IPS DF 6.9 (cell line): Measurements from ENCODE around the gene ATF3.

Experiments used
- DNase-seq: peaks from one replicate; pipeline ENCODE4 v3.0.0-alpha.2; 2013; ENCODE audit warnings: low read depth, low spot score
- H3K27ac ChIP-seq: one replicate; pipeline ENCODE4 v1.5.1; 2013; ENCODE audit warnings: low read length, control low read depth
- H3K27me3 ChIP-seq: 2 replicates; pipeline ENCODE4 v1.6.1; 2013; ENCODE audit warnings: mild to moderate bottlenecking, low read length; ENCODE audit not compliant: control insufficient read depth, insufficient read depth
- H3K36me3 ChIP-seq: 2 replicates; pipeline ENCODE4 v1.6.1; 2013; ENCODE audit warnings: low read length; ENCODE audit not compliant: control insufficient read depth, insufficient read depth
- H3K4me1 ChIP-seq: 2 replicates; pipeline ENCODE4 v1.6.1; 2013; ENCODE audit warnings: low read length; ENCODE audit not compliant: control insufficient read depth, insufficient read depth
- H3K4me3 ChIP-seq: 2 replicates; pipeline ENCODE4 v1.5.1; 2013; ENCODE audit warnings: mild to moderate bottlenecking, low read length
- H3K9me3 ChIP-seq: 2 replicates; pipeline ENCODE4 v1.6.1; 2013; ENCODE audit warnings: low read length, inconsistent platforms; ENCODE audit not compliant: control insufficient read depth, insufficient read depth
- WGBS: extraction: QIAGEN DNeasy Blood & Tissue Kit; methylation state at CpG from one replicate; pipeline ENCODE4 v1.1.7; 2013; ENCODE audit warnings: mixed read lengths, missing lambda C conversion rate; ENCODE audit not compliant: insufficient read length, insufficient coverage; 5-methylcytosine and 5-hydroxymethylcytosine counted together

ATF3 gene

GRCh38 chr1:212587016-212587887, 21.3 kb upstream of the ATF3 start:
- DNase-seq: no peak
- Histone ChIP-seq H3K4me3 (no peak overlapping the region), H3K27ac (no peak overlapping the region), H3K27me3 (no peaks in the 10 kb centered on the region), H3K4me1 (peaks cover 2% of the 10 kb centered on the region; the same call in 1 of the 2 replicates), H3K36me3 (no peaks in the 10 kb centered on the region), H3K9me3 (no peaks in the 10 kb centered on the region)
- WGBS: 100% methylated on average over 3 of the region's 11 CpGs

- no peaks in the 10 kb centered on the region for H3K9me3 ChIP-seq
- no peak for DNase-seq
- H3K27ac ChIP-seq: no peak overlapping the region
- no CpG with 5 or more reads among the region's 13 CpGs for WGBS
- no peaks in the 10 kb centered on the region for H3K36me3 ChIP-seq
- H3K4me3 ChIP-seq: no peak overlapping the region
- no peaks in the 10 kb centered on the region for H3K27me3 ChIP-seq
- H3K4me1 ChIP-seq: peaks cover 2% of the 10 kb centered on the region; the same call in 1 of the 2 replicates
Measured at GRCh38 chr1:212587888-212588510, 20.6 kb upstream of the ATF3 start.

- H3K4me3 ChIP-seq: no peak overlapping the region
- no peaks in the 10 kb centered on the region for H3K36me3 ChIP-seq
- DNase-seq: no peak
- no CpG with 5 or more reads among the region's 3 CpGs for WGBS
- H3K9me3 ChIP-seq: no peaks in the 10 kb centered on the region
- H3K27ac ChIP-seq: no peak overlapping the region
- peaks cover 3% of the 10 kb centered on the region; the same call in 1 of the 2 replicates for H3K4me1 ChIP-seq
- no peaks in the 10 kb centered on the region for H3K27me3 ChIP-seq
Measured at GRCh38 chr1:212589446-212589845, 19.1 kb upstream of the ATF3 start.

GRCh38 chr1:212591922-212592321, 16.6 kb upstream of the ATF3 start:
- no peaks in the 10 kb centered on the region for H3K36me3 ChIP-seq
- no peak overlapping the region for H3K4me3 ChIP-seq
- no peak for DNase-seq
- H3K27me3 ChIP-seq: no peaks in the 10 kb centered on the region
- peaks cover 6% of the 10 kb centered on the region for H3K4me1 ChIP-seq
- no CpG with 5 or more reads among the region's 3 CpGs for WGBS
- no peak overlapping the region for H3K27ac ChIP-seq
- no peaks in the 10 kb centered on the region for H3K9me3 ChIP-seq

- Histone ChIP-seq H3K36me3 (no peaks in the 10 kb centered on the region), H3K27ac (no peak overlapping the region), H3K27me3 (no peaks in the 10 kb centered on the region), H3K4me3 (no peak overlapping the region), H3K9me3 (no peaks in the 10 kb centered on the region), H3K4me1 (peaks cover 4% of the 10 kb centered on the region)
- no peak for DNase-seq
- WGBS: no CpG with 5 or more reads among the region's 3 CpGs
Measured at GRCh38 chr1:212593821-212594251, 14.7 kb upstream of the ATF3 start.

GRCh38 chr1:212594640-212595039, 13.9 kb upstream of the ATF3 start:
- Histone ChIP-seq H3K36me3 (no peaks in the 10 kb centered on the region), H3K9me3 (no peaks in the 10 kb centered on the region), H3K27ac (no peak overlapping the region), H3K4me3 (no peak overlapping the region), H3K4me1 (peaks cover 4% of the 10 kb centered on the region), H3K27me3 (no peaks in the 10 kb centered on the region)
- WGBS: no CpG with 5 or more reads among the region's 3 CpGs
- no peak for DNase-seq

- Histone ChIP-seq H3K4me1 (peaks cover 4% of the 10 kb centered on the region), H3K27me3 (no peaks in the 10 kb centered on the region), H3K36me3 (no peaks in the 10 kb centered on the region), H3K9me3 (no peaks in the 10 kb centered on the region), H3K27ac (no peak overlapping the region), H3K4me3 (no peak overlapping the region)
- no peak for DNase-seq
- no CpG with 5 or more reads among the region's 8 CpGs for WGBS
Measured at GRCh38 chr1:212595229-212595628, 13.3 kb upstream of the ATF3 start.

GRCh38 chr1:212595787-212596714, 12.5 kb upstream of the ATF3 start:
- WGBS: no CpG with 5 or more reads among the region's 8 CpGs
- Histone ChIP-seq H3K4me1 (peaks cover 4% of the 10 kb centered on the region), H3K27ac (no peak overlapping the region), H3K36me3 (no peaks in the 10 kb centered on the region), H3K4me3 (no peak overlapping the region), H3K9me3 (no peaks in the 10 kb centered on the region), H3K27me3 (no peaks in the 10 kb centered on the region)
- no peak for DNase-seq

- DNase-seq: no peak
- no peaks in the 10 kb centered on the region for H3K36me3 ChIP-seq
- no peaks in the 10 kb centered on the region for H3K9me3 ChIP-seq
- no CpG with 5 or more reads among the region's 3 CpGs for WGBS
- no peak overlapping the region for H3K27ac ChIP-seq
- no peaks in the 10 kb centered on the region for H3K27me3 ChIP-seq
- no peak overlapping the region for H3K4me3 ChIP-seq
- peaks cover 4% of the 10 kb centered on the region for H3K4me1 ChIP-seq
Measured at GRCh38 chr1:212596798-212597197, 11.8 kb upstream of the ATF3 start.

- H3K9me3 ChIP-seq: no peaks in the 10 kb centered on the region
- H3K27ac ChIP-seq: no peak overlapping the region
- no peaks in the 10 kb centered on the region for H3K27me3 ChIP-seq
- peaks cover 4% of the 10 kb centered on the region for H3K4me1 ChIP-seq
- H3K4me3 ChIP-seq: no peak overlapping the region
- WGBS: no CpG with 5 or more reads among the region's 4 CpGs
- DNase-seq: no peak
- H3K36me3 ChIP-seq: no peaks in the 10 kb centered on the region
Measured at GRCh38 chr1:212597487-212597886, 11.1 kb upstream of the ATF3 start.
